SH-SY5Y (cell line): ENCODE data around the gene ABCA13.

Source experiments
- GATA2 ChIP-seq: IDR thresholded peaks from 2 replicates; pipeline ENCODE4 v1.6.1; 2011; ENCODE audit warnings: mild to moderate bottlenecking, low read depth, low read length
- GATA3 ChIP-seq: IDR thresholded peaks from 2 replicates; pipeline ENCODE4 v1.6.1; 2011; ENCODE audit warnings: low read depth, mild to moderate bottlenecking, low read length, moderate library complexity

Gene ABCA13

GRCh38 chr7:48426966-48427555, 255.8 kb downstream of the ABCA13 start:
- TF ChIP-seq GATA2, result no peak
- TF ChIP-seq GATA3, result no peak

- no peak for TF ChIP-seq GATA2
- no peak for TF ChIP-seq GATA3
Measured at GRCh38 chr7:48427671-48428070, 256.4 kb downstream of the ABCA13 start.

GRCh38 chr7:48428091-48428684, 256.9 kb downstream of the ABCA13 start:
- TF ChIP-seq GATA3, result no peak
- no peak for TF ChIP-seq GATA2

- TF ChIP-seq GATA2 (no peak), GATA3 (no peak)
Measured at GRCh38 chr7:48429117-48429516, 257.9 kb downstream of the ABCA13 start.

- TF ChIP-seq GATA3 (no peak), GATA2 (no peak)
Measured at GRCh38 chr7:48438206-48438605, 266.9 kb downstream of the ABCA13 start.

GRCh38 chr7:48441848-48442492, 270.7 kb downstream of the ABCA13 start:
- TF ChIP-seq GATA3 (no peak), GATA2 (no peak)

GRCh38 chr7:48443051-48443450, 271.8 kb downstream of the ABCA13 start:
- TF ChIP-seq GATA3, result no peak
- no peak for TF ChIP-seq GATA2

GRCh38 chr7:48446721-48447120, 275.5 kb downstream of the ABCA13 start:
- TF ChIP-seq GATA2 (no peak), GATA3 (no peak)

- no peak for TF ChIP-seq GATA3
- no peak for TF ChIP-seq GATA2
Measured at GRCh38 chr7:48452218-48452617, 281.0 kb downstream of the ABCA13 start.

- no peak for TF ChIP-seq GATA2
- no peak for TF ChIP-seq GATA3
Measured at GRCh38 chr7:48454750-48455192, 283.5 kb downstream of the ABCA13 start.

GRCh38 chr7:48455363-48455762, 284.1 kb downstream of the ABCA13 start:
- TF ChIP-seq GATA3 (no peak), GATA2 (no peak)

GRCh38 chr7:48458701-48459524, 287.7 kb downstream of the ABCA13 start:
- TF ChIP-seq GATA2 (no peak), GATA3 (no peak)

- TF ChIP-seq GATA3, result no peak
- no peak for TF ChIP-seq GATA2
Measured at GRCh38 chr7:48466713-48467112, 295.5 kb downstream of the ABCA13 start.

- no peak for TF ChIP-seq GATA3
- no peak for TF ChIP-seq GATA2
Measured at GRCh38 chr7:48471196-48471595, 299.9 kb downstream of the ABCA13 start.

- no peak for TF ChIP-seq GATA3
Measured at GRCh38 chr7:48472640-48473039, 301.4 kb downstream of the ABCA13 start.
